Tibial artery (tissue), 4 donors: ENCODE results near the gene ZNF101.
A peak's percentile ranks its signal among the peaks of the same experiment; 100 is the strongest.

ENCODE experiments used
- DNase-seq, 2 donors: peaks; one replicate each; pipeline ENCODE4 v3.0.0-alpha.2; 2019
- H3K27ac ChIP-seq, 2 donors: fragments of 200-600 bp; sonication (generic) in 1 of 2; 1 replicate in 1 of 2; 2 replicates in 1 of 2; pipeline ENCODE4 v1.5.1; 2018 to 2019; ENCODE audit warnings: mild to moderate bottlenecking in 1 of 2
- H3K27me3 ChIP-seq, 2 donors: fragments of 200-600 bp; sonication (generic) in 1 of 2; one replicate each; pipeline versions ENCODE4 v1.5.1 to v1.6.0; 2016 to 2019
- H3K36me3 ChIP-seq, 3 donors: fragments of 200-600 bp; sonication (generic) in 2 of 3; one replicate each; pipeline ENCODE4 v1.5.1; 2016 to 2019; ENCODE audit warnings: mild to moderate bottlenecking in 2 of 3
- H3K4me1 ChIP-seq, 4 donors: fragments of 200-600 bp; sonication (generic) in 2 of 4; 1 replicate in 3 of 4; 2 replicates in 1 of 4; pipeline ENCODE4 v1.5.1; 2016 to 2019
- H3K4me3 ChIP-seq, 2 donors: fragments of 200-600 bp; sonication (generic) in 1 of 2; 1 replicate in 1 of 2; 2 replicates in 1 of 2; pipeline ENCODE4 v1.5.1; 2018 to 2019; ENCODE audit warnings: mild to moderate bottlenecking in 2 of 2
- H3K9me3 ChIP-seq, 3 donors: fragments of 200-600 bp; sonication (generic) in 1 of 3; one replicate each; pipeline ENCODE4 v1.5.1; 2016 to 2019
- intact Hi-C: fragments of 100-400 bp; cut with DNase I; formaldehyde crosslinking; loops from one replicate; pipeline ENCODE4 v1.15.0; 2023; ENCODE audit warnings: low total_unique reads
- TF ChIP-seq, protein P1 (sequence below), 2 experiments: fragments of 200-600 bp in 1 of 2; fragments of 450-650 bp in 1 of 2; IDR thresholded peaks; one replicate each; pipeline ENCODE4 v1.5.1; 2017 to 2019; ENCODE audit warnings: antibody characterized with exemption in 2 of 2, mild to moderate bottlenecking in 1 of 2, moderate library complexity in 1 of 2

The ZNF101 gene

DNA sequence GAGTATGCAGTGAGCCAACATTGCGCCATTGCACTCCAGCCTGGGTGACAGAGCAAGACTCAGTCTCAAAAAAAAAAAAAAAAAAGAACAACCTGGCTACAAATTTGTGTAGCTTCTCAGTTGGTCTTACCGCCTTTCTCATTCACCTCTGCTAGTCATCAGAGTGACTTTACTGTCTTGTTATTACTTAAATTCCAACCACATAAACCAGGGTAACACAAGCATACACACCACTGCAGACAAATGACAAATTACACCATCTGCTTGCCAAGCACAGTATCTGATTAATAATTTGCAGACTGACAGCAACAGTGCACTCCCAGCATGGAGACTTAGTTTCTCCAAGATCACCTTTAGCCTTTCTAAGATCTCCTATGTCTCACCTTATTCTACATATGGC is 53.3 kb downstream of the ZNF101 start:
- H3K4me3 ChIP-seq: no peak overlapping the region
- H3K27me3 ChIP-seq: no peaks in the 10 kb centered on the region
- TF ChIP-seq, protein P1, sequence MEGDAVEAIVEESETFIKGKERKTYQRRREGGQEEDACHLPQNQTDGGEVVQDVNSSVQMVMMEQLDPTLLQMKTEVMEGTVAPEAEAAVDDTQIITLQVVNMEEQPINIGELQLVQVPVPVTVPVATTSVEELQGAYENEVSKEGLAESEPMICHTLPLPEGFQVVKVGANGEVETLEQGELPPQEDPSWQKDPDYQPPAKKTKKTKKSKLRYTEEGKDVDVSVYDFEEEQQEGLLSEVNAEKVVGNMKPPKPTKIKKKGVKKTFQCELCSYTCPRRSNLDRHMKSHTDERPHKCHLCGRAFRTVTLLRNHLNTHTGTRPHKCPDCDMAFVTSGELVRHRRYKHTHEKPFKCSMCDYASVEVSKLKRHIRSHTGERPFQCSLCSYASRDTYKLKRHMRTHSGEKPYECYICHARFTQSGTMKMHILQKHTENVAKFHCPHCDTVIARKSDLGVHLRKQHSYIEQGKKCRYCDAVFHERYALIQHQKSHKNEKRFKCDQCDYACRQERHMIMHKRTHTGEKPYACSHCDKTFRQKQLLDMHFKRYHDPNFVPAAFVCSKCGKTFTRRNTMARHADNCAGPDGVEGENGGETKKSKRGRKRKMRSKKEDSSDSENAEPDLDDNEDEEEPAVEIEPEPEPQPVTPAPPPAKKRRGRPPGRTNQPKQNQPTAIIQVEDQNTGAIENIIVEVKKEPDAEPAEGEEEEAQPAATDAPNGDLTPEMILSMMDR (IDR thresholded peaks at IDR 0.05): no peak
- no peak overlapping the region for H3K27ac ChIP-seq
- DNase-seq: no peak
- peaks cover 35 to 61% (median 59%) of the 10 kb centered on the region in 3 donors for H3K36me3 ChIP-seq
- H3K9me3 ChIP-seq: peaks cover 16 to 69% (median 63%) of the 10 kb centered on the region in 3 donors
- no peaks in the 10 kb centered on the region for H3K4me1 ChIP-seq
- intact Hi-C loops: no loop called here

DNA sequence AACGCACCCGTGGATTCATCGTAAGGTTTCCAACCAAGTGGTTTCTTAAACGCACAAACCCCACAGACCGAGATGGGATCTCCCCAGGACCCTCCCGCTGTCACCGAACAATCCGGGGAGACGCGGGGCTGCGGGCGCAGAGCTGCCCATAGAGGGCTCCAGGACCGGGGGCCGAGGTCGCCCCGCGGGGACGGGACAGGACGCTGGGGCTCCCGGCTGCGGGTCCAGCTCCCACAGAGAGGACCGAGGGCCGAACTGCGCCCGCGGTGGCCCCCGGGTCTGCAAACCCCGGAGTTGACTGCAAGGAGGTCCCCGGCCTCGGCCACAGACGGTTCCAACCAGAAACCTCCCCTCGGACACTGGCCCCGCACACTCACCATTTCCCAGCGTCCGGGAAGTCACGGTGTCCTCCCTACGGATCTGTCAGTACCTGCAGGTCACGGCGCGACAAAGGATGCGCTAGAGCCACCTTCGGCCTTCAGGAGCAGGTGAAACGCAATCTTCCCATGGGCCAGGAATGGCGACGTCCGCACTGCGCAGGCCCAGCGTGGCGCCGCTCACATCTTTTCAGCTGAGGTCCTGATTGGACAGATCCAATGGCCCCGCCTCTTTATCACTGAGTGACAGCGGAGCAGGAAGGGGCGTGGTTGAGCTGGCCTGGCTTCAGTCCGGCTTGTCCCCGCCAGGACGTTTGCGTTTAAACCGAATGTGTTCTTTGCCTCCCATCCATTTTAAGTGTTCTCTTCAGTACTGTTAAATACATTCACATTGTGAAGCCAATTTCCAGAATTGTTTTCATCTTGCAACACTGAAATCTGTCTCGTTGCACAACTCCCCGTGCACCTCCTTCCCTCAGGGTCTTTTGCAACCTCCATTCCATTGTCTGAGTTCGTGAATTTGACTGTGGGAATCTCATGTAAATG is 64.2 kb downstream of the ZNF101 start, which contains the start of gene ZNF14:
ZNF14 (minus strand) TSS at position 534 of the 923 bp plus-strand sequence; CDS start at position 380, 154 bp downstream.
- TF ChIP-seq, protein P1 (IDR thresholded peaks at IDR 0.05): no peak
- peak within 1 kb of the TSS; percentile 75 for H3K4me3 ChIP-seq

More for the DNA sequence above, 64.2 kb downstream of the ZNF101 start, which contains the start of gene ZNF14:
- Histone ChIP-seq H3K27me3 (no peaks in the 10 kb centered on the region), H3K36me3 (peaks cover 28 to 30% (median 28%) of the 10 kb centered on the region in 3 donors), H3K4me1 (peaks cover 0 to 13% (median 5%) of the 10 kb centered on the region in 4 donors), H3K9me3 (peaks cover 0 to 21% (median 16%) of the 10 kb centered on the region in 3 donors), H3K27ac (peak within 1 kb of the TSS; percentile 72 to 81)
- DNase-seq: peak; percentile 96
- intact Hi-C loops: loop anchor here (5.0 kb wide), 2 partner anchors 66 to 434 kb away; partner anchors contain the start of genes ZNF101 and ZNF486
